A549 (cell line): Measurements from ENCODE around the gene HOXC13. TPM values are rescaled to one million over a fixed set of nuclear protein-coding genes. Genes with fewer than 3 reads are reported as not detected.

Source experiments
- ATAC-seq, 2 experiments: fragments of 200-7000 bp in 1 of 2; fragments of >200 bp in 1 of 2; cut with Nextera tagmentation in 1 of 2; cut with Tn5 transposase in 1 of 2; 3 replicates each; pipeline versions ENCODE4 v1.8.0 to v1.9.1; 2018 to 2020; ENCODE audit warnings: mild to moderate bottlenecking in 1 of 2, moderate library complexity in 1 of 2
- CTCF ChIA-PET: fragments of 300-600 bp; sonication (Branson Sonifier 250); formaldehyde crosslinking; extraction: SDS; loops from one replicate; lab custom pipeline; 2021; ENCODE audit warnings: antibody characterized with exemption, inconsistent platforms; lab: Yijun Ruan, JAX
- POLR2A ChIA-PET: fragments of 350-600 bp; formaldehyde crosslinking; extraction: SDS; loops from one replicate; lab custom pipeline; 2021; ENCODE audit warnings: antibody characterized with exemption, inconsistent platforms; lab: Yijun Ruan, JAX
- DNase-seq, 2 experiments: peaks; one replicate each; pipeline versions ENCODE4 v3.0.0 to v3.0.0-alpha.2; 2011 to 2016; ENCODE audit warnings: low read depth in 1 of 2, low spot score in 1 of 2
- FAIRE-seq: peaks from 2 replicates; lab custom pipeline; 2011; peaks lifted over from hg19 to GRCh38; lab: Jason Lieb, UNC
- H3K27ac ChIP-seq, 2 experiments: fragments of >200 bp; sonication (Bioruptor Twin); formaldehyde crosslinking; 3 replicates each; pipeline ENCODE4 v1.5.1; 2016 to 2017
- H3K4me1 ChIP-seq: fragments of >200 bp; sonication (Bioruptor Twin); formaldehyde crosslinking; 3 replicates; pipeline ENCODE4 v1.6.1; 2016
- H3K4me2 ChIP-seq: fragments of >200 bp; sonication (Bioruptor Twin); formaldehyde crosslinking; 3 replicates; pipeline ENCODE4 v1.6.1; 2016
- H3K4me3 ChIP-seq: fragments of >200 bp; sonication (Bioruptor Twin); formaldehyde crosslinking; 3 replicates; pipeline ENCODE4 v1.5.1; 2016
- H3K9me3 ChIP-seq: fragments of >200 bp; sonication (Bioruptor Twin); formaldehyde crosslinking; 3 replicates; pipeline ENCODE4 v1.6.1; 2016
- BHLHE40 ChIP-seq: IDR thresholded peaks from 2 replicates; pipeline ENCODE4 v1.6.1; 2012; ENCODE audit warnings: low read depth, low read length, inconsistent platforms
- CBX2 ChIP-seq: fragments of 200-600 bp; sonication (generic); IDR thresholded peaks from 2 replicates; pipeline ENCODE4 v1.6.1; 2016; ENCODE audit warnings: low read depth, mild to moderate bottlenecking, borderline replicate concordance
- CBX8 ChIP-seq: fragments of 200-600 bp; sonication (generic); IDR thresholded peaks from 2 replicates; pipeline ENCODE4 v1.6.1; 2016
- EHF ChIP-seq: fragments of 250-450 bp; sonication (Bioruptor Pico); IDR thresholded peaks from 2 replicates; pipeline ENCODE4 v1.5.0; 2020; ENCODE audit warnings: mild to moderate bottlenecking
- EHMT2 ChIP-seq: fragments of 200-600 bp; sonication (generic); IDR thresholded peaks from 2 replicates; pipeline ENCODE4 v1.6.1; 2016; ENCODE audit warnings: antibody characterized with exemption, low read depth, mild to moderate bottlenecking, moderate library complexity
- EP300 ChIP-seq, 2 experiments: fragments of >200 bp; sonication (Bioruptor Twin); formaldehyde crosslinking; IDR thresholded peaks; 2 replicates in 1 of 2; 3 replicates in 1 of 2; pipeline ENCODE4 v1.6.1; 2016 to 2017
- FOSL2 ChIP-seq, 2 experiments: fragments of 450-650 bp in 1 of 2; fragments of >200 bp in 1 of 2; sonication (Bioruptor Twin) in 1 of 2; formaldehyde crosslinking; IDR thresholded peaks; 2 replicates each; pipeline versions ENCODE4 v1.5.0 to v1.6.1; 2016 to 2020; ENCODE audit warnings: mild to moderate bottlenecking in 1 of 2, moderate library complexity in 1 of 2
- FOXS1 ChIP-seq: fragments of 250-450 bp; sonication (Bioruptor Pico); IDR thresholded peaks from 2 replicates; pipeline ENCODE4 v1.5.0; 2020; ENCODE audit warnings: mild to moderate bottlenecking, moderate library complexity
- GATA3 ChIP-seq: IDR thresholded peaks from 2 replicates; pipeline ENCODE4 v1.6.1; 2012; ENCODE audit warnings: borderline replicate concordance
- JUN ChIP-seq, 2 experiments: fragments of >200 bp; sonication (Bioruptor Twin); formaldehyde crosslinking; IDR thresholded peaks; 2 replicates in 1 of 2; 3 replicates in 1 of 2; pipeline ENCODE4 v1.6.1; 2016 to 2017
- JUNB ChIP-seq: fragments of >200 bp; sonication (Bioruptor Twin); formaldehyde crosslinking; IDR thresholded peaks from 2 replicates; pipeline ENCODE4 v1.6.1; 2016
- MAZ ChIP-seq: fragments of 150-350 bp; IDR thresholded peaks from 2 replicates; pipeline ENCODE4 v1.6.1; 2014; ENCODE audit warnings: antibody characterized with exemption, low read depth, low read length, borderline replicate concordance
- NR3C1 ChIP-seq: fragments of >200 bp; sonication (Bioruptor Twin); formaldehyde crosslinking; IDR thresholded peaks from 3 replicates; pipeline ENCODE4 v1.6.1; 2017
- POLR2A ChIP-seq: IDR thresholded peaks from 2 replicates; pipeline ENCODE4 v1.6.1; 2012; ENCODE audit warnings: mild to moderate bottlenecking, low read length
- POLR2AphosphoS2 ChIP-seq: conservative IDR thresholded peaks from 2 replicates; pipeline ENCODE4 v1.6.1; 2012; ENCODE audit warnings: low read length, improper control_type of control experiment, inconsistent platforms
- RARB ChIP-seq: fragments of 250-450 bp; sonication (Bioruptor Pico); IDR thresholded peaks from 2 replicates; pipeline ENCODE4 v1.8.0; 2021; ENCODE audit warnings: mild to moderate bottlenecking, moderate library complexity
- SMC3 ChIP-seq: fragments of >200 bp; sonication (Bioruptor Twin); formaldehyde crosslinking; IDR thresholded peaks from 3 replicates; pipeline ENCODE4 v1.6.1; 2018; ENCODE audit warnings: inconsistent platforms
- TP53 ChIP-seq: fragments of 250-450 bp; sonication (Bioruptor Pico); IDR thresholded peaks from 2 replicates; pipeline ENCODE4 v1.5.0; 2021; ENCODE audit warnings: mild to moderate bottlenecking, moderate library complexity
- ZSCAN20 ChIP-seq: fragments of 250-450 bp; sonication (Bioruptor Pico); IDR thresholded peaks from 2 replicates; pipeline ENCODE4 v1.8.0; 2022; ENCODE audit warnings: mild to moderate bottlenecking, moderate library complexity
- WGBS: methylation state at CpG from one replicate; pipeline ENCODE4 v1.1.6; 2017; ENCODE audit errors: missing lambda C conversion rate; 5-methylcytosine and 5-hydroxymethylcytosine counted together
- polyA plus RNA-seq, 4 experiments: library from polyadenylated mRNA; depleted of rRNA in 3 of 4; stranded (reverse); fragments of >200 nt; fragmentation: RNase III in 1 of 4; extraction: RNeasy Plus Mini Kit Qiagen cat#74134 plus additional on column Dnase treatment in 1 of 4; gene quantifications; 2 replicates in 3 of 4; 3 replicates in 1 of 4; pipeline ENCODE4 v1.2.3, GENCODE V29; 2011 to 2017
- TF ChIP-seq, protein P1 (sequence below): fragments of 150-350 bp; IDR thresholded peaks from 2 replicates; pipeline ENCODE4 v1.6.1; 2014; ENCODE audit warnings: low read depth, mild to moderate bottlenecking, low read length
- TF ChIP-seq, protein P2 (sequence below): IDR thresholded peaks from 2 replicates; pipeline ENCODE4 v1.6.1; 2012; ENCODE audit warnings: low read depth, borderline replicate concordance
- TF ChIP-seq, protein P3 (sequence below): fragments of 250-450 bp; sonication (Bioruptor Pico); IDR thresholded peaks from 2 replicates; pipeline ENCODE4 v1.5.0; 2020; ENCODE audit warnings: low read depth, mild to moderate bottlenecking, moderate library complexity
- TF ChIP-seq, protein P4 (sequence below): IDR thresholded peaks from 2 replicates; pipeline ENCODE4 v1.6.1; 2012

The HOXC13 gene
- polyA plus RNA-seq, 2 of the 4 experiments (the other 2 are of a cell fraction), result 3.9 to 6.5 TPM

DNA sequence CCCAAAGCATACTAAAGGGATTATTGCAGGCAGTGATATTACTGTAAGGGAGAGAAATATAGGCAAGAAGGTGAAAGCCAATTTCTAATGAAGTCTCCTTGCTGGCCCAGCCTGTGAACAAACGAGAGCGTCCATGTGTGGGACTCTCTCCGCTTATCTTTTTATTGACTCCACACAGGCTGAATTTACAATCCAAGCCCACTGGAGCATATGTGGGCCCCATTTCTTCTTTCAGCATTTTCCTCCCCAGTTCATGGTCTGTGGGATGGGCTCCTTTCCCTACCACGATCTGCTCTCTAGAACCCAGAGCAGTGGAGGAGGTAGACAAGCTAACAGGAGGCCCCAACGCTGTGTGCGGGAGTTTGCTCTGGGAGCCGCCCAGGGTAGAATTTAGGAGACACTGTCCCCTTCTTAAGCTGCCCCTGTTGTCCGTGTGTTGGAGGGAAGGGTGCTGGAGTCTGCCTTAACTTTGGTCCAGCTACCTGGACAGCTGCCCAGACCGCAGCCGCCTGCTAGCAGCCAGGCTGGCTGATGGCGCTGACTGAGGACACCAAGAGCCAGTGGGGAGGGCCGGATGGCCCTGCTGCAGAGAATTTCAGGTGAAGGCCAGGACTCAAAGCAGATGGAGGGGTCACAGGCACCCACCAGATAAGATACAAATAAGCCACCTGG lies 31.1 kb downstream of the HOXC13 start:
- ATAC-seq (no peak), DNase-seq (no peak), FAIRE-seq (no peak)
- CTCF ChIA-PET, result interaction anchor here (0.6 to 2.1 kb wide), 5 partner anchors 8 to 30 kb away, joined by 3 to 6 read pairs (median 4); partner anchors contain the start of gene HOXC10
- TF ChIP-seq GATA3 (no peak), POLR2AphosphoS2 (no peak), POLR2A (no peak), EHMT2 (no peak), FOXS1 (CRISPR knock-in tag) (no peak)
- POLR2A ChIA-PET, result no interaction called here
- WGBS, result 88% methylated on average over 12 of the region's 12 CpGs
- H3K4me3 ChIP-seq, result no peak overlapping the region
- H3K4me2 ChIP-seq, result no peak overlapping the region
- H3K27ac ChIP-seq, result no peak overlapping the region
- peaks cover 3% of the 10 kb centered on the region; the same call in 1 of the 3 replicates for H3K4me1 ChIP-seq
- no peaks in the 10 kb centered on the region for H3K9me3 ChIP-seq

DNA sequence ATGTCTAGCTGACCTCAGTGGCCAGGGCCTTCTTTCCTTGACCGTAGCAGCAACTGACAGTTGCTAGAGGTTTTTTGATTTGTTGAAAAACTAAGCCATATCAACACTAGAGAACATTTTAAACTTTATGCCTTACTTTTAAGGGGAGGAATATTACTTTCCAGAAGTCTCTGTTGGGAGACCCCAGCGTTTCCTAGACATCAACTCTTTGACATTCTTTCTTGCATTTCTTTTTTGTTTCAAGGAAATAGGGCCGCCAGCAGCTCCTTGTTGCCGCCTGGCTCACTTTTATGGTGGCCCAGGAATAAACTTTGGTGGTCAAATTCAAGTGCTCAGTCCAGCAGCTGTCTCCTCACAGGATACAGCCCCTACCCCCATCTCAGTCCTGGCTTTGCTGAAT lies 31.8 kb downstream of the HOXC13 start:
- TF ChIP-seq MAZ (no peak), JUN (IDR thresholded peaks at IDR 0.05) (no peak), EHF (CRISPR knock-in tag) (no peak)
- TF ChIP-seq, protein P1, sequence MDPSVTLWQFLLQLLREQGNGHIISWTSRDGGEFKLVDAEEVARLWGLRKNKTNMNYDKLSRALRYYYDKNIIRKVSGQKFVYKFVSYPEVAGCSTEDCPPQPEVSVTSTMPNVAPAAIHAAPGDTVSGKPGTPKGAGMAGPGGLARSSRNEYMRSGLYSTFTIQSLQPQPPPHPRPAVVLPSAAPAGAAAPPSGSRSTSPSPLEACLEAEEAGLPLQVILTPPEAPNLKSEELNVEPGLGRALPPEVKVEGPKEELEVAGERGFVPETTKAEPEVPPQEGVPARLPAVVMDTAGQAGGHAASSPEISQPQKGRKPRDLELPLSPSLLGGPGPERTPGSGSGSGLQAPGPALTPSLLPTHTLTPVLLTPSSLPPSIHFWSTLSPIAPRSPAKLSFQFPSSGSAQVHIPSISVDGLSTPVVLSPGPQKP, result no peak
- DNase-seq (no peak), ATAC-seq (no peak), FAIRE-seq (no peak)
- CTCF ChIA-PET, result interaction anchor here (0.9 to 2.1 kb wide), 3 partner anchors 8 to 31 kb away, joined by 3 to 6 read pairs (median 4); partner anchors contain the start of gene HOXC10
- H3K4me3 ChIP-seq, result no peak overlapping the region
- H3K4me2 ChIP-seq, result no peak overlapping the region
- POLR2A ChIA-PET, result no interaction called here
- peaks cover 7% of the 10 kb centered on the region; the same call in 1 of the 3 replicates for H3K4me1 ChIP-seq
- 78% methylated on average over 4 of the region's 4 CpGs for WGBS
- no peaks in the 10 kb centered on the region for H3K9me3 ChIP-seq
- H3K27ac ChIP-seq, result no peak overlapping the region

DNA sequence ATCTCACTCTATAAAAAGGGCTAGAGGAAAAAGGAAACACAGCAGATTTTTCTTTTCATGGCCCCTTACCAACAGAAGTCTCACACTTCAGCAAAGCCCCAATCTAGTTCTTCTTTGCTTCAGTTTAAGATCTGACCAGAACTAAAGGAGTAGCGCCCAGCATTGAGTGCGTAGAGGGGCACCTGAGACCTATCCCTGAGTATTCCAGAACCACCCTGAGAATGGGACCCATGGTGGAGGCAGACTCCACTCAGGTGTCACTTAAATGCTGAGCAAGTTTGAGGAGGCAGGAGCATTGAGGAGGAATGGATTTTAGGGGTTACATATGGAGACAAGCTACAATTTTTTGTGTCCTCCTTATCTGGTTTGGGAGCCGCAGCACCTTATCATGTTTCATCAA lies 32.5 kb downstream of the HOXC13 start:
- no peak for FAIRE-seq
- H3K27ac ChIP-seq, result no peak overlapping the region
- ChIA-PET POLR2A (no interaction called here), CTCF (interaction anchor here (1.0 to 3.0 kb wide), 5 partner anchors 12 to 230 kb away, joined by 3 to 14 read pairs (median 3); partner anchors contain the start of gene HOXC10)
- no peak overlapping the region for H3K4me2 ChIP-seq
- peaks cover 7% of the 10 kb centered on the region; the same call in 1 of the 3 replicates for H3K4me1 ChIP-seq
- H3K9me3 ChIP-seq, result no peaks in the 10 kb centered on the region
- 98% methylated on average over 3 of the region's 3 CpGs for WGBS
- no peak for ATAC-seq
- no peak overlapping the region for H3K4me3 ChIP-seq
- TF ChIP-seq EP300 (IDR thresholded peaks at IDR 0.05), result no peak
- no peak for TF ChIP-seq FOSL2 (IDR thresholded peaks at IDR 0.05)
- no peak for TF ChIP-seq FOSL2 (CRISPR knock-in tag; IDR thresholded peaks at IDR 0.05)
- no peak for TF ChIP-seq NR3C1
- no peak for TF ChIP-seq MAZ
- no peak for TF ChIP-seq ZSCAN20 (CRISPR knock-in tag)
- TF ChIP-seq, protein P2, sequence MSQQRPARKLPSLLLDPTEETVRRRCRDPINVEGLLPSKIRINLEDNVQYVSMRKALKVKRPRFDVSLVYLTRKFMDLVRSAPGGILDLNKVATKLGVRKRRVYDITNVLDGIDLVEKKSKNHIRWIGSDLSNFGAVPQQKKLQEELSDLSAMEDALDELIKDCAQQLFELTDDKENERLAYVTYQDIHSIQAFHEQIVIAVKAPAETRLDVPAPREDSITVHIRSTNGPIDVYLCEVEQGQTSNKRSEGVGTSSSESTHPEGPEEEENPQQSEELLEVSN, result no peak
- no peak for TF ChIP-seq CBX8
- no peak for TF ChIP-seq CBX2
- no peak for TF ChIP-seq JUN (IDR thresholded peaks at IDR 0.05)
- TF ChIP-seq JUNB, result no peak
- TF ChIP-seq, protein P3, sequence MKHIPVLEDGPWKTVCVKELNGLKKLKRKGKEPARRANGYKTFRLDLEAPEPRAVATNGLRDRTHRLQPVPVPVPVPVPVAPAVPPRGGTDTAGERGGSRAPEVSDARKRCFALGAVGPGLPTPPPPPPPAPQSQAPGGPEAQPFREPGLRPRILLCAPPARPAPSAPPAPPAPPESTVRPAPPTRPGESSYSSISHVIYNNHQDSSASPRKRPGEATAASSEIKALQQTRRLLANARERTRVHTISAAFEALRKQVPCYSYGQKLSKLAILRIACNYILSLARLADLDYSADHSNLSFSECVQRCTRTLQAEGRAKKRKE (CRISPR knock-in tag), result no peak
- TF ChIP-seq EHF (CRISPR knock-in tag), result no peak
- TF ChIP-seq, protein P4, sequence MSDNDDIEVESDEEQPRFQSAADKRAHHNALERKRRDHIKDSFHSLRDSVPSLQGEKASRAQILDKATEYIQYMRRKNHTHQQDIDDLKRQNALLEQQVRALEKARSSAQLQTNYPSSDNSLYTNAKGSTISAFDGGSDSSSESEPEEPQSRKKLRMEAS, result no peak
- no peak for TF ChIP-seq RARB (CRISPR knock-in tag)
- TF ChIP-seq BHLHE40, result no peak
- no peak for TF ChIP-seq TP53 (CRISPR knock-in tag)
- TF ChIP-seq SMC3, result no peak
- DNase-seq, result no peak
